ENCODE measurements around the gene NCEH1.
A peak's percentile ranks its signal among the peaks of the same experiment; 100 is the strongest.
"Not testable (repeated sequence)": the region's sequence is repeated elsewhere in the genome, so short reads cannot be mapped to it uniquely, and the experiment has no call there.

NCEH1 gene

DNA sequence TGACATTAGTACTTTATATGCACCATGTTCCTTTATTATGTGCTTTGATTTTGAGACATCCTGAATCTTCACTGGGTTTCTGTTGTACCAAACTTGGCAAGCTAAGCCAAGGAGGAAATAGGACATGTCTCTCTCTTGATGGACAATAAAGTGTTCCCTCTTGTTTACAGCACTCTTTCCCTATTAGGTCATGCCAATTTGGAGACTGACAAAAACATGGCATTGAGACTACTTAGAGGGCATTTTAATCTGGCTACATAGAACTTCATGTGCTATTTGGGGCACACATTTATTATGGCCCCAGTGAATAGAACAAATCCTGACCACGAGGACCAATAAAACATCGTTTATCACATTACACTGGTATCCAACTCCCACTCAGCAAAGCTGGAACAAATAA is 102.3 kb downstream of the NCEH1 start:
- no peak for DNase-seq

DNA sequence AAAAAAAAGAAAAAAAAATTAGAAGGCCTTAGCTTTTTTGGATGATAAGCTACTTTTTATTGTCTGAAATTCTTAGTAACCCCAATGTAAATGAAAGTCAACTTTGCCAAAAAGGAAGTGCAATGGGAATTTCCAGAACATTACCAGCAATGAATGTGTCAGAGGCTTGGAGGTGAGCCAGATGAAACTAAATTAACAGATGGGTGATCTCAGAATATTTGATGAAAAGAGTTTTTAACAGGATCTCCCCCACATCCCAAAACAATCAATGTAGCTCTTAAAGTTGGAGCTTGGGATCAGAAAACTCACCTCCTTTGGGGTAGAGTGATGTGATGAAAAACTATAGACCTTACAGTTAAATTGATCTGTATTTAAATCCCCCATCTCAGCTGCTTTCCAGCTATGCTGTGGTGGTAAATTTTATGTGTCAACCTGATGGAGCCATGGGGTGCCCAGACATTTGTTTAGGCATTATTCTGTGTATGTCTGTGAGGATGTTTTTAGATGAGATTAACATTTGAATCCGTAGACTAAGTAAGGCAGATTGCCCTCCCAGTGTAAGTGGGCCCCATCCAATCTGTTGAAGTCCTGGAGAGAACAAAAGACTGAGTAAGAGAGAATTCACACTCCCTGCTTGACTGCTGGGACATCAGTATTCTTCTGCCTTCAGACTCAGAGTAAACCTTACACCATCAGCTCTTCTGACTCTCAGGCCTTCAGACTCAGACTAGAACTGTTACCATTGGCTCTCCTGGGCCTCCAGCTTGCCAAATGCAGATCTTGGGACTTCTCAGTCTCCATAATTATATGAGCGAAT is 103.4 kb downstream of the NCEH1 start:
- DNase-seq, result peak; percentile 81 to 86

- no peak for DNase-seq
Observed at GRCh38 chr3:172606021-172606420, 104.8 kb downstream of the NCEH1 start.

DNA sequence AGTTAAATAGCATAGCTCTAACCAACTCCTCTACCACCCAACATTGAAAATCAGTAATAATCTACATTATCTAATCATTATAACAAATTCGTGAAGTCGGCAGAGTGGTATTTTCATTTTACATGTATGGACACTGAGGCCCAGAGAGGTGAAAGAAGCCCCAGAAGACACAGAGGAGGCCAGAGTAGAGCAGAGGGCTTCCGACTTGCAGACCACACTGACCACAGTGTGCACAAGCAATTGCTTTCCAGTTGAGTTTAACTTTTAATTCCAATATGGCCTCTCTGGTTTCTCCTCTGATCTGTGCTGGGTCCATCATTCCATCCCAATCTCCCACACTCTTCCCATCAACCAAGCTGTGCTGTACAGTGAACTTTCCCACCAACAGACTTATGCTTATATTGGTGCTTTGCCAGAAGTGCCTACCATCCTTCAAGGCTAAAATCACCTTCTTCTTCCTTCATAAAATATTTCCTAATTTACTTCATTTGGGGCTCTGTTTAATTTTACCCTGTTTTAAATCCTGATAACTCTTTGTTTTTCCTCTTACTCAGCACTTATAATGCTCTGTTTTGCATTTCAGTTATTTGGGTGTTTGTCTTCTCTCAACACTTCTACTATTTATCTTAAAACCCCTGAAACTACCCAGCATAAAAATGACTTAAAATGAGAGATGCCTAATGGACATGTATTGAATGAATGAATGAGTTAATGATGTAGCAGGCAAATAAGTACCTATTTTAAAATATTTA is 105.8 kb downstream of the NCEH1 start:
- DNase-seq, result no peak

GRCh38 chr3:172601066-172601832 is 109.6 kb downstream of the NCEH1 start:
- no peak for DNase-seq

DNA sequence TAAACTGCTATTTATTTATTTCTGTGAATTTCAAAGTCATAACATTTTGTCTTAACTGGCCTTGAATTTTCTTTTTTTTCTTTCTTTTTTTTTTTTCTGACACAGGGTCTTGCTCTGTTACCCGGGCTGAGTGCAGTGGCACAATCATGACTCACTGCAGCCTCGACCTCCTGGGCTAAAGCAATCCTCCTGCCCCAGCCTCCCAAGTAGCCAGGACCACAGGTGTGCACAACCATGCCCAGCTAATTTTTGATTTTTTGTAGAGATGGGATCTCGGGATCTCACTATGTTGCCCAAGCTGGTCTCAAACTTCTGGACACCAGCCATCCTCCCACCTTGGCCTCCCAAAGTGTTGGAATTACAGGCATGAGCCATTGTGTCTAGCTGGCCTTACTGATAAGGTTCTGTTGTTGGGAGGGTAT is 110.2 kb downstream of the NCEH1 start:
- DNase-seq, result no peak

DNA sequence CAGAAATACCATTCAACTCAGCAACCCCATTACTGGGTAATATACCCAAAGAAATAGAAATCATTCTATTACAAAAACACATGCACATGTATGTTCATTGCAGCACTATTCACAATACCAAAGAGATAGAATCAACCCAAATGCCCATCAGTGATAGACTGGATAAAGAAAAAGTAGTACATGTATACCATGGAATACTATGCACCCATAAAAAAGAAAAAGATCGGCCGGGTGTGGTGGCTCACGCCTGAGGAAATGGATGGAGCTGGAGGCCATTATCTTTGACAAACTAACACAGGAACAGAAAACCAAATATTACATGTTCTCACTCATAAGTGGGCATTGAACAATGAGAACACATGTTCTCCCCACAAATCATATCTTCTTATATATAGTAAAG is 112.0 kb downstream of the NCEH1 start:
- no peak for DNase-seq

DNA sequence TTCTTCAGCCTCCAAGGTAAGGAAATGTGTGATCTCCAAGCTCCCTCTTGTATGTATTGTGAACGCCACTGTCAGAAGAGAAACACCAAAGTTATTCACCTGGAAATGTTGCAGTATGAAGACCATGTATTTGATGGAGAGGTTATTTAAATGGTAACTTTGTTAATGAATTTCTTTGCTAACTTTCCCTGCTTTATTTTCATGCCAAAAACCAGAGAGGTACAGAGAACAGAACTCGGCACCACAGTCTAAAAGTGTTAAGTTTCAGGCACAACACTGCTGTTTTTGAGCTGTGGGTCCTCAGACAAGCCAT is 114.5 kb downstream of the NCEH1 start:
- DNase-seq, result no peak

GRCh38 chr3:172595664-172596393 is 115.0 kb downstream of the NCEH1 start:
- peak; percentile 70 to 89 for DNase-seq

GRCh38 chr3:172594900-172595663 is 115.8 kb downstream of the NCEH1 start:
- not testable (repeated sequence) for DNase-seq

DNA sequence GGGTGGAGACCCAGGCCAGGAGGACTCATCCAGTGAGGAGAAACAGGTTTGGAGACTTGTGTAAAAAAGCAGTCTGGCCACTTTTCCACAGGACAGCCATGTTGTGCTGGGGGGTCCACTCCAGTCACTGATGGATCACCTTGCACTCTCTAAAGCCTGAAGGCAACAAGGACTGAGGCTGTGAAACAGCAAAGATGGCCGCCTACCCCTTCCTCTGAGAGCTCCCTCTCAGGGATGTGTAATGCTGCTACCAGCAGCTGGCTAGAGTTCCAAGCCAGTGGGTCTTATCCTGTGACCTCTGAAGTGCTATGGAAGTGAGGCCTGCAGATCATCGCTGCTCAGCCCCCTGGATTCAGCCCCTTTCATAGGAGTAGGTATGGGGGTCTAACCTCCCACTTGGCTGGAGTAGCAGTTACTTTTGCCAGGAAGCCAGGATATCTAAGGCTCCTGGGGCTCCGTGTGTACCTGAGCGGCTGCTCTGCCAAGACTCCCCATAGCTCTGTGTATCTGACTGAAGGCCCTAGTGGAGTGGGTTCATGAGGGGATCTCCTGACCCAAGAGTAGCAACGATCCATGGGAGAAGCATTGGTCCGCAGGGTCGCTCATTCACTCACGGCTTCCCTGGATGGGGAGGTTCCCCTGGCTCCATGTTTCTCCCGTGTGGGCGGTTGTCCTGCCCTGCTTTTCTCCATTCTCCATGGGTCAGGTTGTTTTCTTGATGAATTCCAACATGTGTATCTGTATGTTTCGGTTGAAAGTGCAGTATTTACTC is 117.8 kb downstream of the NCEH1 start:
- DNase-seq, result no peak

DNA sequence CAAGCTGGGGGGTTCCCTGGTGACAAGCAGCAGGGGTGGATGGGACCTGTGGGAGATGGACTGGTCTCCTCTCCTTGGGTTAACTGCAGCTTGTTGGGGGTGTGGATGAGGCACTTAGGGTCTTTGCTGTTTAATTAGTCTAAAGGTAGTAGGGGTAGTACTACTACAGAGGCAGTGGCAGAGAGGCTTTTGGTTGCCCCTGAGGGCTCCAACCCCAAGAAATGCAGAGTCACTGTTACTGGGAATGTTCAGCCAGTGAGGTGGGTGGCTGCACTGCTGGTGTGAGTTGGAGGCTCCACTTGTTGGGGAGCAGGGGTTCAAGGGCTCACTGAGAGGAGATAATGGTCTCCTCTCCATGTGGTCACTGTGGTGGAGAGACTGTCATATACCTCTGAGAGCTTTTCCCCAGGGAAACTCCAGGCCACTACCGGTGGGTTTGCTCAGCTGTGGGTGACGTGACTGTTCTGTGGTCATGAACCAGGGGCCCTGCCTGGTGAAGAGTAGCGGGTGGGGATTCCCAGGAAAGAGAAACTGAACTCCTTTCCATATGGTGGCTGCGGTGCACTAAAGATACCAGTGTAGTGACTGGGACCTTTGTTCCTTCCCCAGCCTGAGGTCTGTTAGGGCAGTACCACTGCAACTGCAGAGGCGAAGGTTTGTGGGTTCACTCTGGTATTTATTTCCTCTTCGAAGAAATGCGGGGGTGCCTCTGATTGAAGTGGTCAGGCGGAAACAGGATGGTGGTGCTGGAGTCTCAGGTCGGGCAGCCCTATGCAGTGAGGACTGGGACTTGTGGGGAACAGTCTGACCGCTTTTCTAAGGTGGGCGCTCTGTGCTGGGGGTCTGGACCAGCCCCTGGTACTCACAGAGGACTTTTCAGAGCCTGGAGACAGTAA is 118.7 kb downstream of the NCEH1 start:
- peak; percentile 91 to 96 for DNase-seq

- DNase-seq, result no peak
Observed at GRCh38 chr3:172591125-172591605, 119.7 kb downstream of the NCEH1 start.

DNA sequence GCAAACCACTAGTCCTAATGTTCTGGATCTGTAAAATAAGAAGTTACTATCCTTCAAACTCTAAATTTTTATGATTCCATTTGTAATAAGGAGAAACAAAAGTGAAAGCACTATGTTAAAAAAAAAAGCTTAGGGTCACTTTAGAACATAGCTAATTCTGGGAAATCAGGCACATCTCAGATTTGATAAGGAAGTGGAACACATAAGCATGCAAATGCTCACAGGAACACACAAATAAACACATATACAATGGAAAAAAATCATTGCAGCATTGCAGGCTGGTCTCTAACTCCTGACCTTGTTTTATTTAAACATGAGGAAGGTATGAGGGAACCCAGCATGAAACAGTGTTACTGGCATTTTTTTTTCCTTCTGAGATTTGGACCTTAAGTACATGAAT is 124.4 kb downstream of the NCEH1 start:
- peak; percentile 58 to 63 for DNase-seq

- no peak for DNase-seq
Observed at GRCh38 chr3:172585954-172586353, 124.9 kb downstream of the NCEH1 start.

GRCh38 chr3:172582712-172583111 is 128.2 kb downstream of the NCEH1 start:
- DNase-seq, result no peak

DNA sequence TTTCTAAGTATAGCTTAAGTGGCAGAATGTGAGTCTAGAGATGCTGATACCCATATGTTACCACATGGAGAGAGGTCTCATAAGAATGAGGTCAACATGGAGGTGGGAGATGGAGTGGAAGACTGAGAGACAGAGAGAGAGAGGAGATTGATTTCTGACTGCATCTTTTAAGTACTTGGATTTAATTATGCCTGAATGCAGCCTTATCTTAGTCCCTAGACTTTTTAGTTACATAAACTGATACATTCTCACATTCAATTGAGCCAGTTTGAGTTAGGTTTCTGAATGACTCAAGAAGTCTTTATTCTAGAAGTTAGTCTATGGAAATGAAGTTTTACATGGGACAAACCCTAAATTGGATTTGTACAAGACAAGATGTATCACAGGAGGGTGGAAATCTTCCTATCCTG is 129.1 kb downstream of the NCEH1 start:
- no peak for DNase-seq

GRCh38 chr3:172580680-172581401 is 130.0 kb downstream of the NCEH1 start:
- DNase-seq, result peak; percentile 42 to 57

All from inflammatory macrophage treated with lipopolysaccharide for 1 hour (primary cell).